ENCODE measurements around the gene DCHS2.

Gene DCHS2

GRCh38 chr4:154415313-154415712 lies 76.3 kb downstream of the DCHS2 start:
- Histone ChIP-seq H2AFZ (ENCODE audit: low read length) (no peak overlapping the region), H3K9ac (ENCODE audit: low read length) (no peak overlapping the region), H3K9me3 (ENCODE audit: low read length) (no peaks in the 10 kb centered on the region), H3K36me3 (ENCODE audit: insufficient read depth, low read length) (no peaks in the 10 kb centered on the region), H4K20me1 (ENCODE audit: insufficient read depth, low read length) (no peaks in the 10 kb centered on the region), H3K4me1 (ENCODE audit: insufficient read depth, low read length, severe bottlenecking) (peaks cover 6% of the 10 kb centered on the region), H3K27me3 (ENCODE audit: insufficient read depth, low read length) (no peaks in the 10 kb centered on the region), H3K79me2 (ENCODE audit: insufficient read depth, low read length) (no peaks in the 10 kb centered on the region), H3K27ac (ENCODE audit: low read depth, low read length, poor library complexity, severe bottlenecking) (no peak overlapping the region), H3K4me2 (ENCODE audit: low read length) (no peak overlapping the region), H3K9me2 (ENCODE audit: low read depth, low read length) (no peaks in the 10 kb centered on the region), H3F3A (ENCODE audit: insufficient read depth, low read length) (no peaks in the 10 kb centered on the region), H3K4me3 (ENCODE audit: low read depth, low read length, poor library complexity, severe bottlenecking) (no peak overlapping the region)
- TF ChIP-seq EZH2 (IDR thresholded peaks at IDR 0.05; ENCODE audit: borderline replicate concordance, low read length) (no peak), CTCF (IDR thresholded peaks at IDR 0.05; ENCODE audit: low read length) (no peak)

GRCh38 chr4:154414796-154415195 lies 76.8 kb downstream of the DCHS2 start:
- TF ChIP-seq EZH2 (IDR thresholded peaks at IDR 0.05; ENCODE audit: borderline replicate concordance, low read length) (no peak), CTCF (IDR thresholded peaks at IDR 0.05; ENCODE audit: low read length) (no peak)
- H3K9me2 ChIP-seq (ENCODE audit: low read depth, low read length) = no peaks in the 10 kb centered on the region

GRCh38 chr4:154414371-154414770 lies 77.2 kb downstream of the DCHS2 start:
- Histone ChIP-seq H2AFZ (ENCODE audit: low read length) (no peak overlapping the region), H3K27ac (ENCODE audit: low read depth, low read length, poor library complexity, severe bottlenecking) (no peak overlapping the region), H3K27me3 (ENCODE audit: insufficient read depth, low read length) (no peaks in the 10 kb centered on the region), H3K4me1 (ENCODE audit: insufficient read depth, low read length, severe bottlenecking) (peaks cover 6% of the 10 kb centered on the region), H3K9me2 (ENCODE audit: low read depth, low read length) (no peaks in the 10 kb centered on the region), H3K4me3 (ENCODE audit: low read depth, low read length, poor library complexity, severe bottlenecking) (no peak overlapping the region), H3K4me2 (ENCODE audit: low read length) (no peak overlapping the region), H3K79me2 (ENCODE audit: insufficient read depth, low read length) (no peaks in the 10 kb centered on the region), H3F3A (ENCODE audit: insufficient read depth, low read length) (no peaks in the 10 kb centered on the region), H4K20me1 (ENCODE audit: insufficient read depth, low read length) (no peaks in the 10 kb centered on the region), H3K9ac (ENCODE audit: low read length) (no peak overlapping the region), H3K36me3 (ENCODE audit: insufficient read depth, low read length) (no peaks in the 10 kb centered on the region), H3K9me3 (ENCODE audit: low read length) (no peaks in the 10 kb centered on the region)
- TF ChIP-seq EZH2 (IDR thresholded peaks at IDR 0.05; ENCODE audit: borderline replicate concordance, low read length) (no peak), CTCF (IDR thresholded peaks at IDR 0.05; ENCODE audit: low read length) (no peak)

More at GRCh38 chr4:154414796-154415195, 76.8 kb downstream of the DCHS2 start:
- Histone ChIP-seq H3K9me3 (ENCODE audit: low read length) (no peaks in the 10 kb centered on the region), H3K4me1 (ENCODE audit: insufficient read depth, low read length, severe bottlenecking) (peaks cover 6% of the 10 kb centered on the region), H2AFZ (ENCODE audit: low read length) (no peak overlapping the region), H3F3A (ENCODE audit: insufficient read depth, low read length) (no peaks in the 10 kb centered on the region), H3K4me2 (ENCODE audit: low read length) (no peak overlapping the region), H3K36me3 (ENCODE audit: insufficient read depth, low read length) (no peaks in the 10 kb centered on the region), H3K9ac (ENCODE audit: low read length) (no peak overlapping the region), H3K4me3 (ENCODE audit: low read depth, low read length, poor library complexity, severe bottlenecking) (no peak overlapping the region), H4K20me1 (ENCODE audit: insufficient read depth, low read length) (no peaks in the 10 kb centered on the region), H3K27ac (ENCODE audit: low read depth, low read length, poor library complexity, severe bottlenecking) (no peak overlapping the region), H3K27me3 (ENCODE audit: insufficient read depth, low read length) (no peaks in the 10 kb centered on the region), H3K79me2 (ENCODE audit: insufficient read depth, low read length) (no peaks in the 10 kb centered on the region)
